ENCODE measurements around the gene AP1B1. TPM values are rescaled to one million over a fixed set of nuclear protein-coding genes. Genes with fewer than 3 reads are reported as not detected.
A peak's percentile ranks its signal among the peaks of the same experiment; 100 is the strongest.

Gene AP1B1
- total and polyA plus RNA-seq, 11 donors: 18.1 to 74.8 (median 33.8) TPM

- no peak for DNase-seq
- ATAC-seq: no peak
- WGBS, 4 donors: 85 to 92% (median 91%) methylated on average over 11 of the region's 11 CpGs
Measured at GRCh38 chr22:29353286-29353685, 35.1 kb downstream of the AP1B1 start.

GRCh38 chr22:29352778-29353177 is 35.6 kb downstream of the AP1B1 start:
- H3K27me3 ChIP-seq: no peaks in the 10 kb centered on the region
- no peak overlapping the region for H3K27ac ChIP-seq
- ATAC-seq (no peak), DNase-seq (peak in 1 of 5 donors; percentile 14)
- no peaks in the 10 kb centered on the region for H3K9me3 ChIP-seq
- TF ChIP-seq POLR2A (IDR thresholded peaks at IDR 0.05): no peak
- TF ChIP-seq, protein P1, sequence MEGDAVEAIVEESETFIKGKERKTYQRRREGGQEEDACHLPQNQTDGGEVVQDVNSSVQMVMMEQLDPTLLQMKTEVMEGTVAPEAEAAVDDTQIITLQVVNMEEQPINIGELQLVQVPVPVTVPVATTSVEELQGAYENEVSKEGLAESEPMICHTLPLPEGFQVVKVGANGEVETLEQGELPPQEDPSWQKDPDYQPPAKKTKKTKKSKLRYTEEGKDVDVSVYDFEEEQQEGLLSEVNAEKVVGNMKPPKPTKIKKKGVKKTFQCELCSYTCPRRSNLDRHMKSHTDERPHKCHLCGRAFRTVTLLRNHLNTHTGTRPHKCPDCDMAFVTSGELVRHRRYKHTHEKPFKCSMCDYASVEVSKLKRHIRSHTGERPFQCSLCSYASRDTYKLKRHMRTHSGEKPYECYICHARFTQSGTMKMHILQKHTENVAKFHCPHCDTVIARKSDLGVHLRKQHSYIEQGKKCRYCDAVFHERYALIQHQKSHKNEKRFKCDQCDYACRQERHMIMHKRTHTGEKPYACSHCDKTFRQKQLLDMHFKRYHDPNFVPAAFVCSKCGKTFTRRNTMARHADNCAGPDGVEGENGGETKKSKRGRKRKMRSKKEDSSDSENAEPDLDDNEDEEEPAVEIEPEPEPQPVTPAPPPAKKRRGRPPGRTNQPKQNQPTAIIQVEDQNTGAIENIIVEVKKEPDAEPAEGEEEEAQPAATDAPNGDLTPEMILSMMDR (IDR thresholded peaks at IDR 0.05): no peak
- no peak overlapping the region for H3K4me3 ChIP-seq
- WGBS, 4 donors: 87 to 95% (median 94%) methylated on average over 9 of the region's 9 CpGs
- intact Hi-C loops (cut with DNase I): loop anchor here in 1 of 10 donors (5.0 kb wide), 1 partner anchor 45 kb away; the partner anchor contains the start of gene GAS2L1
- H3K36me3 ChIP-seq: peaks cover 0 to 100% (median 98%) of the 10 kb centered on the region in 9 donors
- no peaks in the 10 kb centered on the region for H3K4me1 ChIP-seq

More at GRCh38 chr22:29353286-29353685, 35.1 kb downstream of the AP1B1 start:
- Histone ChIP-seq H3K9me3 (no peaks in the 10 kb centered on the region), H3K4me3 (no peak overlapping the region), H3K4me1 (no peaks in the 10 kb centered on the region), H3K27me3 (no peaks in the 10 kb centered on the region), H3K27ac (no peak overlapping the region), H3K36me3 (peaks cover 0 to 100% (median 98%) of the 10 kb centered on the region in 9 donors)
- TF ChIP-seq, protein P1 (IDR thresholded peaks at IDR 0.05): no peak
- no peak for TF ChIP-seq POLR2A (IDR thresholded peaks at IDR 0.05)
- intact Hi-C loops (cut with DNase I): loop anchor here in 1 of 10 donors (5.0 kb wide), 1 partner anchor 46 kb away; the partner anchor contains the start of gene GAS2L1

DNA sequence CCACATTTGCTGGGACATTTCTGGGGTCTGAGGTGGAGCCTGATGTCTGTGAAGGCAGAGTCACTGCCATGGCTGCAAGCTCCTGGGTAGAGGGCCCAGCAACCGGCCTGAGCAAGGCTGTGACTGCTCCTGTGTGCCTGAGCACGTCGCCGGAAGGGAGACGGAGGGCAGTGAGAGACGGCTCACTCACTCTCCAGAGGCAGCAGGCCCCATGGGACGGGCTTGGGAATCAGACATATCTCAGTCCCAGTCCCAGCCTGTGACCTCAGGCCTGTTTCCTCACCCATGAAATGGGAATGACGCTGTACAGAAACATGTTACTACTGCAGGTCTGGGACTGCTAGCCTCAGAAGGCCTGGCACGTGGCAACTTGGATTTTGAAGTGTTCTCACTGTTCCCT is 36.5 kb downstream of the AP1B1 start:
- Histone ChIP-seq H3K27ac (no peak overlapping the region), H3K4me1 (peaks cover 0 to 6% (median 1%) of the 10 kb centered on the region in 12 donors), H3K9me3 (no peaks in the 10 kb centered on the region), H3K36me3 (peaks cover 0 to 100% (median 100%) of the 10 kb centered on the region in 9 donors), H3K27me3 (no peaks in the 10 kb centered on the region), H3K4me3 (no peak overlapping the region)
- WGBS, 4 donors: 50 to 81% (median 76%) methylated on average over 9 of the region's 9 CpGs
- ATAC-seq: peak in 1 of 4 donors; percentile 18
- TF ChIP-seq POLR2A (IDR thresholded peaks at IDR 0.05): no peak
- TF ChIP-seq, protein P1 (IDR thresholded peaks at IDR 0.05): no peak
- DNase-seq: peak in 2 of 5 donors; percentile 31 to 54
- intact Hi-C loops (cut with DNase I): loop anchor here in 1 of 10 donors (5.0 kb wide), 1 partner anchor 45 kb away; the partner anchor contains the start of gene GAS2L1

- WGBS, 4 donors: 98 to 100% (median 99%) methylated on average over 6 of the region's 6 CpGs
- Histone ChIP-seq H3K27me3 (no peaks in the 10 kb centered on the region), H3K4me1 (peaks cover 0 to 13% (median 2%) of the 10 kb centered on the region in 12 donors), H3K9me3 (no peaks in the 10 kb centered on the region), H3K27ac (no peak overlapping the region), H3K4me3 (no peak overlapping the region), H3K36me3 (peaks cover 0 to 100% (median 100%) of the 10 kb centered on the region in 9 donors)
- ATAC-seq (no peak), DNase-seq (peak in 1 of 5 donors; percentile 12)
- intact Hi-C loops (cut with DNase I): loop anchor here in 1 of 10 donors (5.0 kb wide), 1 partner anchor 44 kb away; the partner anchor contains the start of gene GAS2L1
- TF ChIP-seq, protein P1 (IDR thresholded peaks at IDR 0.05): no peak
- TF ChIP-seq POLR2A (IDR thresholded peaks at IDR 0.05): no peak
Measured at GRCh38 chr22:29351042-29351441, 37.3 kb downstream of the AP1B1 start.

Data from heart left ventricle (tissue), 16 donors.